Measurements from ENCODE around the gene DPP7.
"Not testable (repeated sequence)": the region's sequence is repeated elsewhere in the genome, so short reads cannot be mapped to it uniquely, and the experiment has no call there.

The DPP7 gene

DNA sequence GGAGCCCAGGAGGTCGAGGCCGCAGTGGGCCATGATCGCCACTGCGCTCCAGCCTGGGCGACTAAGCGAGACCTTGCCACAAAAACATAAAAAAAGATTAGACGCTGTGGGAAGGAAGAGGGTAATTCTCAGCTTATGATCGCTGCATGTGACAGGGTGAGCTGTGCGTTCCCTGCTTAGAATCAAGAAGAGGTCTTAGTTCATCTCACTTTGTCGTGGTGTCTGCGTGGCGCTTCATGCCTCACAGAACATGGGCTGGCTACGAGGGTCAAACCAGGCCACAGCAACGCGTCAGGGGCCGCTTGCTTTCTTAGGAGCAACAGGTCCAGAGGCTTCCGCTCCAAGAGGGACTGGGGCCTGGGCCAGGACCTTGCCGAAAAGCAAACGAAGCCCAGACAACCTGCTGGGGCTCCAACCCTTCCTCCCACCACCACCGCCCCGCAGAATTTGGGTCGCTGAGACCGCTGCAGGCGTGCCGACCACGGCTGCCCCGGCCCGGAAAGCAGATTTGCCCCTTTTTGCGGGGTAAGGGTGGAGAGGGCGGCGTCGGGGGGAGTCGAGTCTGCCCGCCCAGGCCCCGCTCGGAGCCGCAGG is 14.4 kb upstream of the DPP7 start:
- DNase-seq: no peak

GRCh38 chr9:137128158-137128861 is 13.8 kb upstream of the DPP7 start:
- DNase-seq: no peak

DNA sequence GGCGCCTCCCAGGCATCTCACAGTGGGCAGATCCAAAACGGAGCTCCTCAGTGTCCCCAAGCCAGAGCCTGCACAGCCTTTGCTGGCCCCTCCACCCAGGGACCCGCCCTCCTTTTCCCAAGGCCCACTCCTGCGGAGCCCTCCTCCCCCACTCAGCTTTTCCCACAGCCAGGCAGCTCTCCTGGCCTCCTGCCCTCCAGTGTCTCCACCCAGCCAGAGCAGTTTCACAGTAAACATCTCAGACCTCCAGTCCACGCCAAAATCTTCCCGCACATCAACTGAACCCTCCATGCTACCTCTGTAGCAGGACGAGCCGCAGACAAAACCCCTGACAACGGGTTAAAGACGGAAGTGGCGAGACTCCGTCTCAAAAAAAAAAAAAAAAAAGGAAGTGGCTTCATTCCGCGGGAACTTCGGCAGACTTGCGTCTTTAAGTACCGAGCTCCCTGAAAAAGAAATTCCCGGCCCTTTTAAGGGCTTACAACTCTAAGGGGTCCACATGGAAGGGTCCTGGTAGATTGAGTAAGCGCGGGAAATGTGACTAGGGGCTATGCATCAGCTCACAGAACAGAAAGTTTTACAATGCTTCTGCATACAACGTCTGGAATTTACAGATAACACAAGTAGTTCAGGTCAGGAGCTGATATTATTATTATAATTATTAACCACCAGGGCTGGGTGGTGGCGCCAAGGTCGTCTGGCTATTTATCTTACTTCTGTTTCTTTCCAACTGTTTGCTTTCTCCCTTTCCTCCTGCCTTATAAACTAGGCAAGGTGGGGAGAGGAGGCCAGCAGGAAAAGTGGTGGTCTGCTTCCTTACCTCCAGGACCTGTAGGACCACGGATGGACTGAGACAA is 13.0 kb upstream of the DPP7 start:
- no peak for DNase-seq

DNA sequence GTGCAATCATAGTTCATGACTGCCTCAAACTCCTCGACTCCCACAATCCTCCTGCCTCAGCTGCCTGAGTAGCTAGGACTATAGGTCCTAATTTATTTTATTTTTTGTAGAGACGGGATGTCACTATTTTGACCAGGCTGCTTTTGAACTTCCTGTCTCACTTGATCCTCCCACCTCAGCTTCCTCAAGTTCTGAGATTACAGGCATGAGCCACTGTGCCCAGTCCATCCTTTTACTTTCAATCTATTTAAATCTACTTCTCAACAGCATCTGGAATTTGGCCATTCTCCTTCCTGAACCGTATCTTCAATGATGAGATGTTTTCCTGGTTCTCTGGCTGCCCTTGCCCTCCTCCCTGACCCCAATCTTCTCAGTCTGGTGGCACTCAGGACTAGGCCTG is 12.3 kb upstream of the DPP7 start:
- no peak for DNase-seq

GRCh38 chr9:137123952-137124462 is 9.5 kb upstream of the DPP7 start:
- not testable (repeated sequence) for DNase-seq

DNA sequence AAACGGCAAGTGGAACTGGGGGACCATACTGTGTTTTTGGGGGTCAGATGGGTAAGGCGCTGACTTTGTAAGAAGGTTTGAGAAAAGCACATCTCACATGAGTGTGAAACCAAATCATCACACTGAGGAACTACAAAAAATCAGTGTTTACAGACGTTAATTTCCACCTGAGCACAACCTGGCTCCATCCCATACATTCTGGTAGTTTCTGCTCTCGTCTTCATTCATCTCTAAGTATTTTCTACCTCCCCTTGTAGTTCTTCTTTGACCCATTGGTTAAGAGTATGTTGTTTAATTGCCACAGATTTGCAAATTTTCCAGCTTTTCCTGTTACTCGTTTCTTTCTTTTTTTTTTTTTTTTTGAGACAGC is 8.9 kb upstream of the DPP7 start:
- DNase-seq: no peak

DNA sequence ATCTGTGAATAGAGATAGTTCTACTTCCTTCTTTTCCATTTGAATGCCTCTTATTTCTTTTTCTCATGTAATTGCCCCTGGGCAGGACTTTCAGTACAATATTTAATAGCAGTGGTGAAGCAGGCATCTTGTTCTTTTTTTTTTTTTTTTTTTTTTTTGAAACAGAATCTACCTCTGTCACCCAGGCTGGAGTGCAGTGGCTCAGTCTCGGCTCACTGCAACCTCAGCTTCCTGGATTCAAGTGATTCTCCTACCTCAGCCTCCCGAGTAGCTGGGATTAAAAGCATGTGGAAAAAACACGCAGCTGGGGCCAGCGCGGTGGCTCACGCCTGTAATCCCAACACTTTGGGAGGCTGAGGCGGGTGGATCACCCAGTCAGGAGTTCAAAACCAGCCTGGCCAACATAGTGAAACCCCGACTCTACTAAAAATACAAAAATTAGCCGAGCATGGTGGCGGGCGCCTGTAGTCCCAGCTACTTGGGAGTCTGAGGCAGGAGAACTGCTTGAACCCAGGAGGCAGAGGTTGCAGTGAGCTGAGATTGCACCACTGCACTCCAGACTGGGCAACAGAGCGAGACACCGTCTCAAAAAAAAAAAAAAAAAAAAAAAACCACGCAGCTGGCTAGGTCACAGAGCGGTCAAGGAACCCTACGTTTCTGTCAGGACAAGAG is 8.4 kb upstream of the DPP7 start:
- not testable (repeated sequence) for DNase-seq

DNA sequence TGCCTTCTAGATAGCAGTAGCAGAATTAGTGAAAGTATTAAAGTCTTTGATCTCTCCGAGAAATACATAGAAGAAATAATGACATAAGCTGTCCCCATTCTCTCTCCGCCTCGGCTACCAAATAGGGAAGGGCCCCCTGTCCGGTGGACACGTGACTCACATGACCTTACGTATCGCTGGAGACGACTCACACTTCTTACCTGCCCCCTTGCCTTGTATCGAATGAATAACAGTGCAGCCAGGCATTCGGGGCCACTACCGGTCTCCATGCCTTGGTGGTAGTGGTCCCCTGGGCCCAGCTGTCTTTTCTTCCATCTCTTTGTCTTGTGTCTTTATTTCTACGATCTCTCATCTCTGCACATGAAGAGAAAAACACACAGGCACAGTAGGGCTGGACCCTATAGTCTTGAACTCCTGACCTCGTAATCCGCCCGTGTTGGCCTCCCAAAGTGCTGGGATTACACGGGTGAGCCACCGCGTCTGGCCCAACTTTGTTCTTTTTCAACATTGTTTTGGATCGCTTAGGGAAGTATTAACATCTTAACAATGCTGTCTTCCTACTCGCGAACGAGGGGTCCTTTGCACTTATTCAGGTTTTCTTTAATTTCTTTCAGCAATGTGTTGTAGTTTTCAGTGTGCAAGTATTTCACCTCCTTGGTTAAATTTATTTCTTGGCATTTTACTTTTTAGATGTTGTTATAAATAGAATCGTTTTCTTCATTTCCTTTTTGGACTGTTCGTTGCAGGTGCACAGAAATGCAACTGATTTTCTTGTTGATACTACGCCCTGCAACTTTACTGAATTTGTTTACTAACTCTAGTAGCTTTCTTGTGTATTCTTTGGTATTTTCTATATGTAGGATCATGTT is 7.6 kb upstream of the DPP7 start:
- DNase-seq: not testable (repeated sequence)

DNA sequence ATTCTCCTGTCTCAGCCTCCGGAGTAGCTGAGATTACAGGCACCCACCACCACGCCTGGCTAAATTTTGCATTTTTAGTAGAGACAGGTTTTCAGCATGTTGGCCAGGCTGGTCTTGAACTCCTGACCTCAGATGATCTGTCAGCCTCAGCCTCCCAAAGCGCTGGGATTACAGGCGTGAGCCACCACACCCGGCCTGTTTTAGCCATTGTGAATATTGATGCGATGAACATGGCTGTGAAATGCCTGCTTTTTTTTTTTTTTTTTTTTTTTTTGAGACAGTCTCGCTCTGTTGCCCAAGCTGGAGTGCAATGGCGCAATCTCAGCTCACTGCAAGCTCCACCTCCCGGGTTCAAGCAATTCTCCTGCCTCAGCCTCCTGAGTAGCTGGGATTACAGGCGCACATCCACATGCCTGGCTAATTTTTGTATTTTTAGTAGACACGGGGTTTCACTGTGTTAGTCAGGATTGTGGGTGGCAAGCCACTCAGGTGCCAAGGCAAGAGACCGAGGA is 3.6 kb upstream of the DPP7 start:
- not testable (repeated sequence) for DNase-seq

DNA sequence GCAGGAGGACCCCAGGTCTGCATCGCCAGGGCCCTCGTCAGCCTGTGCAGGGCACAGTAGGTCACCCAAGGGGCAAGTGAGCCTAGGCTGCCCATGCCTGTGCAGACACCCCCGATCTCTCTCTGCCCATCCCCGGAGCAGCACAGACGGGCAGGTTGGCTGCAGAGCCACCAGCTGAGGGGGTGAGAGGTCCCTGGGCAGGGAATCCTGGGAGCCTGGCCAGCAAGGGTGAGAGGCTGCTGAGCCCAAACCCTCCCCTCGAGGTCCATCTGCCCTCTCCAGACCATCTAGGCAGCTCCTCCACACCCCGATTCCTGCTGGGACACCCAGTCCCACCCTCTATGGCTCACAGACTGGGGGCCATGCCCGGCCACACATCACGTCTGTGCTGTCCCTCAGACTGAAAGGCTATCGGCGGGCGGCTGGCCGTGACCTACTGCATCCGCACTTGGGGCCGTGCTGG is 2.8 kb upstream of the DPP7 start:
- DNase-seq: no peak

- DNase-seq: no peak
These were observed 2.2 kb upstream of the DPP7 start for GRCh38 chr9:137116728-137117127.

DNA sequence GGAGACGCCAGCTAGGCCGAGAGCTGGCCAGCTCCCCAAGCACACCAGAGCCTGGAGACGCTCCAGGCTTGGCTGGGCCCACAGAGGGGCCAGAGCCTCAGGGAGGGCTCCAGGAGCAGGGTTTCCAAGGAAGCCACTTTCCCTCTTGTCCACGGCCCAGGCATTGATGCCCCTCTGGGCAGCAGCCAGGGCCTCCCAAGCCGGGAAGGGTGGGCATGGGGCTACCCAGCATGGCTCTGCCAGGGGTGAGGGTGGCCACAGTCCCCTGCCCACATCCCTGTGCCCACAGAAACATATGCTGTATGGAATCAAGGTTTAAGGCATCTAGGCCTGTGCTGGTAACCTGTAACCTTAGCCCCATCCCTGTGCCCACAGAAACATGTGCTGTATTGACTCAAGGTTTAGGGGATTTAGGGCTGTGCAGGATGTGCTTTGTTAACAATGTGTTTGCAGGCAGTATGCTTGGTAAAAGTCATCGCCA is 1.5 kb upstream of the DPP7 start:
- no peak for DNase-seq

DNA sequence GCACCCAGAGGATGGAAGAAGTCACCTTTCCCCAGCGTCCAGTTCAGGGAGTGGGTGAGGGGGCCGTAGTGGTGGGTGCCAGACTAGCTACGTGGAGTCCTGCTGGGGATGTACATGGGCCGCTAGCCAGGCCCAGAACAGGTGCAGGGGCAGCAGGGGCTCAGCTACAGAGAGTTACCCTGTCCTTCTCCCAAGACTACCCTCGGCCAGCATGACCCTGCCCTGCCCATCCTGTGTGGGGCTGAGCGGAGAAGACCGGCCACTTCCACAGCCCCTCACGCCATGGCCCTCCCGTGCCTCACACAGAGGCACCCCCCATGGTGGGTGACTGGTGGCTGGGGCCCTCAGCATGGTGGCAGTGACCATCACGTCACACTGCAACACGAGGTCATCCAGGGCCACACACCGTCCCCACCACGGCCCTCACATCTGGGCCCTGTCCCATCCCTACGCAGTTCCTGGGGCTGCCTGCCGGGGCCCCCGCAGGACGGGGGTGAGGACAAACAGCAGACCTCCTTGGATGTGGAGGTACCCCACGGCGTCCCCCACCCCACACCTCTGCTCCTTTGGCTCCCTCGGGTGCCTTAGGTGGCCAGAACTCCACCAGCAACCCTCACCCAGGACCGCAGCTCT is 977 bp upstream of the DPP7 start:
- no peak for DNase-seq

GRCh38 chr9:137114220-137114612 is 317 bp downstream of the DPP7 start:
- DNase-seq: no peak

GRCh38 chr9:137113385-137114159 is 961 bp downstream of the DPP7 start:
- DNase-seq: peak; percentile 26

- DNase-seq: no peak
These were observed 1.8 kb downstream of the DPP7 start for GRCh38 chr9:137112564-137113384.

- DNase-seq: no peak
These were observed 2.6 kb downstream of the DPP7 start for GRCh38 chr9:137111788-137112563.
